SK-N-SH (cell line): Measurements from ENCODE around the gene ABHD12. TPM values are rescaled to one million over a fixed set of nuclear protein-coding genes. Genes with fewer than 3 reads are reported as not detected.

Source experiments
- CTCF ChIA-PET: fragments of 300-600, 350-600 bp; formaldehyde crosslinking; extraction: SDS; loops from one replicate; lab custom pipeline; 2021; lab: Yijun Ruan, JAX
- POLR2A ChIA-PET: fragments of 350-600 bp; sonication (Branson Sonifier 250); formaldehyde crosslinking; extraction: SDS; loops from one replicate; lab custom pipeline; 2020; ENCODE audit warnings: antibody characterized with exemption, inconsistent platforms; lab: Yijun Ruan, JAX
- DNase-seq: peaks from one replicate; pipeline ENCODE4 v3.0.0; 2012
- H2AFZ ChIP-seq: fragments of 200-600 bp; sonication (generic); 2 replicates; pipeline ENCODE4 v1.8.1; 2016; ENCODE audit warnings: antibody characterized with exemption, mild to moderate bottlenecking, low read depth
- H3F3A ChIP-seq: fragments of 200-600 bp; sonication (generic); replicated peaks from 2 replicates; pipeline ENCODE3; 2016; ENCODE audit warnings: antibody characterized with exemption, mild to moderate bottlenecking; ENCODE audit not compliant: insufficient read depth
- H3K27ac ChIP-seq, 2 experiments: fragments of 200-500 bp in 1 of 2; fragments of 200-600 bp in 1 of 2; sonication (Bioruptor generic) in 1 of 2; sonication (generic), shearing (Covaris generic) in 1 of 2; 2 replicates each; pipeline versions ENCODE4 v1.5.1 to v1.6.1; 2014 to 2016; ENCODE audit warnings: low read depth in 2 of 2, inconsistent platforms in 1 of 2, low read length in 1 of 2, mild to moderate bottlenecking in 1 of 2, mixed read lengths in 1 of 2
- H3K27me3 ChIP-seq: fragments of 200-600 bp; sonication (generic), shearing (Covaris generic); 2 replicates; pipeline ENCODE4 v1.6.1; 2016; ENCODE audit warnings: mixed run types; ENCODE audit not compliant: insufficient read depth
- H3K36me3 ChIP-seq, 2 experiments: fragments of 200-500 bp in 1 of 2; fragments of 200-600 bp in 1 of 2; sonication (Bioruptor generic) in 1 of 2; sonication (generic) in 1 of 2; replicated peaks in 1 of 2; 2 replicates each; pipeline versions ENCODE3 to v1.5.1; 2014 to 2016; ENCODE audit warnings: low read length in 1 of 2, mild to moderate bottlenecking in 1 of 2; ENCODE audit not compliant: insufficient read depth in 2 of 2, control insufficient read depth in 1 of 2
- H3K4me1 ChIP-seq, 2 experiments: fragments of 200-500 bp in 1 of 2; fragments of 200-600 bp in 1 of 2; sonication (Bioruptor generic) in 1 of 2; sonication (generic), shearing (Covaris generic) in 1 of 2; 2 replicates each; pipeline versions ENCODE4 v1.5.1 to v1.6.1; 2014 to 2016; ENCODE audit warnings: low read depth in 1 of 2, low read length in 1 of 2, mixed run types in 1 of 2; ENCODE audit not compliant: insufficient read depth in 2 of 2, control insufficient read depth in 1 of 2
- H3K4me2 ChIP-seq: fragments of 200-600 bp; sonication (generic), shearing (Covaris generic); 2 replicates; pipeline ENCODE4 v1.6.1; 2017; ENCODE audit warnings: mixed run types
- H3K4me3 ChIP-seq, 2 experiments: fragments of 200-500 bp in 1 of 2; fragments of 200-600 bp in 1 of 2; sonication (Bioruptor generic) in 1 of 2; sonication (generic), shearing (Covaris generic) in 1 of 2; 2 replicates each; pipeline versions ENCODE4 v1.5.1 to v1.8.1; 2014 to 2016; ENCODE audit warnings: low read depth in 2 of 2, inconsistent platforms in 1 of 2, low read length in 1 of 2, mild to moderate bottlenecking in 1 of 2, mixed read lengths in 1 of 2, moderate library complexity in 1 of 2
- H3K79me2 ChIP-seq: fragments of 200-600 bp; sonication (generic); 2 replicates; pipeline ENCODE4 v1.8.1; 2017; ENCODE audit warnings: mild to moderate bottlenecking; ENCODE audit not compliant: insufficient read depth
- H3K9ac ChIP-seq: fragments of 200-600 bp; sonication (generic); 2 replicates; pipeline ENCODE4 v1.6.1; 2017; ENCODE audit warnings: mixed run types
- H3K9me2 ChIP-seq: fragments of 200-600 bp; sonication (generic); 2 replicates; pipeline ENCODE4 v1.6.1; 2017; ENCODE audit warnings: mixed run types
- H3K9me3 ChIP-seq: fragments of 200-600 bp; sonication (generic); 2 replicates; pipeline ENCODE4 v1.6.1; 2017; ENCODE audit warnings: mixed run types, mild to moderate bottlenecking, moderate library complexity
- H4K20me1 ChIP-seq: fragments of 200-600 bp; sonication (generic); 2 replicates; pipeline ENCODE4 v1.6.1; 2017; ENCODE audit warnings: mild to moderate bottlenecking, mixed run types; ENCODE audit not compliant: insufficient read depth
- CTCF ChIP-seq: fragments of 200-600 bp; sonication (generic); IDR thresholded peaks from 2 replicates; pipeline ENCODE4 v1.6.1; 2017; ENCODE audit warnings: antibody characterized with exemption, mild to moderate bottlenecking, moderate library complexity
- FOXJ3 ChIP-seq: sonication (generic); formaldehyde crosslinking; IDR thresholded peaks from 2 replicates; pipeline ENCODE4 v1.5.1; 2020; ENCODE audit warnings: mild to moderate bottlenecking, missing genetic modification reagents
- FOXM1 ChIP-seq: IDR thresholded peaks from 2 replicates; pipeline ENCODE4 v1.4.0; 2012; ENCODE audit warnings: low read depth, mild to moderate bottlenecking
- GABPA ChIP-seq: IDR thresholded peaks from 2 replicates; pipeline ENCODE4 v1.4.0; 2012; ENCODE audit warnings: low read depth, mild to moderate bottlenecking
- GATA2 ChIP-seq: sonication (generic); formaldehyde crosslinking; IDR thresholded peaks from 2 replicates; pipeline ENCODE4 v1.5.0; 2020; ENCODE audit warnings: mild to moderate bottlenecking, missing genetic modification reagents
- IRF3 ChIP-seq: fragments of 150-350 bp; IDR thresholded peaks from 2 replicates; pipeline ENCODE4 v1.6.1; 2016; ENCODE audit warnings: mild to moderate bottlenecking, low read depth, low read length
- POLR2AphosphoS5 ChIP-seq: IDR thresholded peaks from 2 replicates; pipeline ENCODE4 v1.6.1; 2012; ENCODE audit warnings: low read depth, low read length
- RAD21 ChIP-seq: IDR thresholded peaks from 2 replicates; pipeline ENCODE4 v1.6.1; 2012; ENCODE audit warnings: mild to moderate bottlenecking, low read length
- REST ChIP-seq: IDR thresholded peaks from 2 replicates; pipeline ENCODE4 v1.6.1; 2012; ENCODE audit warnings: mild to moderate bottlenecking, low read depth, low read length, moderate library complexity
- RFX5 ChIP-seq: IDR thresholded peaks from 2 replicates; pipeline ENCODE4 v1.6.1; 2012; ENCODE audit warnings: mild to moderate bottlenecking, improper control_type of control experiment, low read length
- RXRA ChIP-seq: IDR thresholded peaks from 2 replicates; pipeline ENCODE4 v1.4.0; 2012; ENCODE audit warnings: low read depth, mild to moderate bottlenecking, borderline replicate concordance
- SIN3A ChIP-seq: IDR thresholded peaks from 2 replicates; pipeline ENCODE4 v1.6.1; 2012; ENCODE audit warnings: low read depth, mild to moderate bottlenecking, low read length, moderate library complexity, borderline replicate concordance
- SMC3 ChIP-seq: IDR thresholded peaks from 2 replicates; pipeline ENCODE4 v1.6.1; 2012; ENCODE audit warnings: low read depth, low read length, improper control_type of control experiment
- TCF12 ChIP-seq: IDR thresholded peaks from 2 replicates; pipeline ENCODE4 v1.4.0; 2012
- TEAD4 ChIP-seq: IDR thresholded peaks from 2 replicates; pipeline ENCODE4 v1.4.0; 2012; ENCODE audit warnings: mild to moderate bottlenecking, borderline replicate concordance; ENCODE audit not compliant: insufficient read depth
- USF1 ChIP-seq: IDR thresholded peaks from 2 replicates; pipeline ENCODE4 v1.4.0; 2012; ENCODE audit warnings: low read depth, borderline replicate concordance
- YY1 ChIP-seq: IDR thresholded peaks from 2 replicates; pipeline ENCODE4 v1.4.0; 2012; ENCODE audit warnings: low read depth, mild to moderate bottlenecking
- WGBS: methylation state at CpG from one replicate; pipeline ENCODE4 v1.1.6; 2017; ENCODE audit warnings: low lambda C conversion rate; 5-methylcytosine and 5-hydroxymethylcytosine counted together
- polyA plus RNA-seq, 3 experiments: library from polyadenylated mRNA; depleted of rRNA; stranded (reverse); fragments of >200 nt; gene quantifications; 2 replicates each; pipeline ENCODE4 v1.2.3, GENCODE V29; 2012

ABHD12 gene
- polyA plus RNA-seq, 1 of the 3 experiments (the other 2 are of a cell fraction): 33.5 TPM

- H3K27me3 ChIP-seq: no peaks in the 10 kb centered on the region
- H3K4me2 ChIP-seq: no peak overlapping the region
- H3F3A ChIP-seq: no peaks in the 10 kb centered on the region
- TF ChIP-seq CTCF (no peak), TCF12 (no peak), TEAD4 (no peak), SMC3 (no peak), FOXJ3 (CRISPR knock-in tag) (no peak), POLR2AphosphoS5 (no peak), SIN3A (no peak), GATA2 (CRISPR knock-in tag) (no peak), FOXM1 (no peak), IRF3 (no peak), GABPA (no peak), RXRA (no peak), YY1 (no peak)
- H2AFZ ChIP-seq: no peak overlapping the region
- H3K4me1 ChIP-seq: peaks cover 0 to 3% of the 10 kb centered on the region in 2 experiments; a peak in 1 of 4 replicates
- peaks cover 47% of the 10 kb centered on the region for H3K79me2 ChIP-seq
- no peak overlapping the region for H3K27ac ChIP-seq
- peaks cover 0 to 3% of the 10 kb centered on the region in 2 experiments for H3K36me3 ChIP-seq
- no peak overlapping the region for H3K4me3 ChIP-seq
- no peak overlapping the region for H3K9ac ChIP-seq
- H3K9me3 ChIP-seq: no peaks in the 10 kb centered on the region
- peaks cover 7% of the 10 kb centered on the region; the same call in 1 of the 2 replicates for H4K20me1 ChIP-seq
- WGBS: 96% methylated on average over 1 of the region's 1 CpG
- ChIA-PET CTCF (no interaction called here), POLR2A (no interaction called here)
- no peak for DNase-seq
- no peaks in the 10 kb centered on the region for H3K9me2 ChIP-seq
Observed at GRCh38 chr20:25345721-25346120, 44.9 kb downstream of the ABHD12 start.

GRCh38 chr20:25344634-25345033, 46.0 kb downstream of the ABHD12 start:
- Histone ChIP-seq H3K9me3 (no peaks in the 10 kb centered on the region), H3K9me2 (no peaks in the 10 kb centered on the region), H2AFZ (no peak overlapping the region), H3K27me3 (no peaks in the 10 kb centered on the region), H3F3A (no peaks in the 10 kb centered on the region), H3K4me2 (no peak overlapping the region), H3K9ac (no peak overlapping the region), H3K27ac (no peak overlapping the region), H3K36me3 (peaks cover 0 to 3% of the 10 kb centered on the region in 2 experiments), H3K79me2 (peaks cover 53% of the 10 kb centered on the region), H3K4me3 (no peak overlapping the region), H3K4me1 (peaks cover 0 to 5% of the 10 kb centered on the region in 2 experiments; a peak in 1 of 4 replicates), H4K20me1 (peaks cover 7% of the 10 kb centered on the region; the same call in 1 of the 2 replicates)
- CTCF ChIA-PET: no interaction called here
- POLR2A ChIA-PET: no interaction called here
- WGBS: 92% methylated on average over 3 of the region's 3 CpGs
- DNase-seq: no peak
- no peak for TF ChIP-seq RFX5
- no peak for TF ChIP-seq IRF3
- no peak for TF ChIP-seq FOXJ3 (CRISPR knock-in tag)
- no peak for TF ChIP-seq CTCF
- TF ChIP-seq USF1: no peak
- TF ChIP-seq RAD21: no peak
- TF ChIP-seq GABPA: no peak
- no peak for TF ChIP-seq REST
